ENCODE data around the gene PRKN. TPM values are rescaled to one million over a fixed set of nuclear protein-coding genes. Genes with fewer than 3 reads are reported as not detected.

The PRKN gene
- total RNA-seq, 1 donor from 2014 or later, result 1.3 TPM

- Histone ChIP-seq H3K4me2 (ENCODE audit: low read length) (no peak overlapping the region), H3K36me3 (ENCODE audit: insufficient read depth, low read length) (no peaks in the 10 kb centered on the region), H3K9me3 (ENCODE audit: insufficient read depth, low read depth, low read length) (no peaks in the 10 kb centered on the region), H3K4me3 (ENCODE audit: insufficient read depth, low read depth, low read length) (no peak overlapping the region), H4K20me1 (ENCODE audit: insufficient read depth, low read length) (no peaks in the 10 kb centered on the region), H3K27ac (ENCODE audit: low read depth, low read length) (no peak overlapping the region), H2AFZ (ENCODE audit: low read depth, low read length) (no peak overlapping the region), H3K4me1 (ENCODE audit: insufficient read depth, low read length) (no peaks in the 10 kb centered on the region), H3K27me3 (ENCODE audit: insufficient read depth, low read length) (no peaks in the 10 kb centered on the region), H3K79me2 (ENCODE audit: insufficient read depth, low read length) (no peaks in the 10 kb centered on the region), H3K9ac (ENCODE audit: low read length) (no peak overlapping the region)
- Mint-ChIP-seq H3K36me3 (ENCODE audit: low read depth, unreplicated experiment) (no peaks in the 10 kb centered on the region), H3K9me3 (ENCODE audit: unreplicated experiment) (no peaks in the 10 kb centered on the region), H3K27ac (ENCODE audit: unreplicated experiment) (no peak overlapping the region), H3K4me1 (ENCODE audit: low read depth, unreplicated experiment) (peaks cover 7% of the 10 kb centered on the region), H3K27me3 (ENCODE audit: low read depth, unreplicated experiment) (no peaks in the 10 kb centered on the region), H3K4me3 (ENCODE audit: unreplicated experiment) (no peak overlapping the region)
- no peak for DNase-seq (ENCODE audit: low read depth)
- no peak for FAIRE-seq
- TF ChIP-seq CTCF (IDR thresholded peaks at IDR 0.05; ENCODE audit: insufficient read depth, low read depth, low read length), result no peak
Observed at GRCh38 chr6:162753775-162754174, 26.2 kb upstream of the PRKN start.

- H3K27me3 Mint-ChIP-seq (ENCODE audit: low read depth, unreplicated experiment), result no peaks in the 10 kb centered on the region
- Histone ChIP-seq H4K20me1 (ENCODE audit: insufficient read depth, low read length) (no peaks in the 10 kb centered on the region), H3K9ac (ENCODE audit: low read length) (no peak overlapping the region), H3K9me3 (ENCODE audit: insufficient read depth, low read depth, low read length) (no peaks in the 10 kb centered on the region), H2AFZ (ENCODE audit: low read depth, low read length) (no peak overlapping the region), H3K4me1 (ENCODE audit: insufficient read depth, low read length) (no peaks in the 10 kb centered on the region), H3K79me2 (ENCODE audit: insufficient read depth, low read length) (no peaks in the 10 kb centered on the region), H3K27ac (ENCODE audit: low read depth, low read length) (no peak overlapping the region), H3K4me3 (ENCODE audit: insufficient read depth, low read depth, low read length) (no peak overlapping the region), H3K27me3 (ENCODE audit: insufficient read depth, low read length) (no peaks in the 10 kb centered on the region), H3K4me2 (ENCODE audit: low read length) (peak overlapping the region; percentile 1), H3K36me3 (ENCODE audit: insufficient read depth, low read length) (no peaks in the 10 kb centered on the region)
- FAIRE-seq, result no peak
- DNase-seq (ENCODE audit: low read depth), result no peak
- no peak overlapping the region for H3K27ac Mint-ChIP-seq (ENCODE audit: unreplicated experiment)
- no peaks in the 10 kb centered on the region for H3K36me3 Mint-ChIP-seq (ENCODE audit: low read depth, unreplicated experiment)
- no peaks in the 10 kb centered on the region for H3K9me3 Mint-ChIP-seq (ENCODE audit: unreplicated experiment)
- TF ChIP-seq EZH2 (IDR thresholded peaks at IDR 0.05; ENCODE audit: insufficient read depth, low read length) (no peak), CTCF (IDR thresholded peaks at IDR 0.05; ENCODE audit: insufficient read depth, low read depth, low read length) (no peak)
- H3K4me1 Mint-ChIP-seq (ENCODE audit: low read depth, unreplicated experiment), result peaks cover 7% of the 10 kb centered on the region
- H3K4me3 Mint-ChIP-seq (ENCODE audit: unreplicated experiment), result no peak overlapping the region
Observed at GRCh38 chr6:162751211-162751859, 23.8 kb upstream of the PRKN start.

- DNase-seq (ENCODE audit: low read depth), result peak; percentile 65
- no peaks in the 10 kb centered on the region for H3K36me3 Mint-ChIP-seq (ENCODE audit: low read depth, unreplicated experiment)
- H3K4me1 Mint-ChIP-seq (ENCODE audit: low read depth, unreplicated experiment), result peaks cover 7% of the 10 kb centered on the region
- H3K27me3 ChIP-seq (ENCODE audit: insufficient read depth, low read length), result no peaks in the 10 kb centered on the region
- no peaks in the 10 kb centered on the region for H4K20me1 ChIP-seq (ENCODE audit: insufficient read depth, low read length)
- no peak overlapping the region for H3K27ac Mint-ChIP-seq (ENCODE audit: unreplicated experiment)
- no peaks in the 10 kb centered on the region for H3K36me3 ChIP-seq (ENCODE audit: insufficient read depth, low read length)
- no peaks in the 10 kb centered on the region for H3K4me1 ChIP-seq (ENCODE audit: insufficient read depth, low read length)
- TF ChIP-seq EZH2 (IDR thresholded peaks at IDR 0.05; ENCODE audit: insufficient read depth, low read length) (no peak), CTCF (IDR thresholded peaks at IDR 0.05; ENCODE audit: insufficient read depth, low read depth, low read length) (peak; percentile 32)
- H3K79me2 ChIP-seq (ENCODE audit: insufficient read depth, low read length), result no peaks in the 10 kb centered on the region
- H3K4me3 ChIP-seq (ENCODE audit: insufficient read depth, low read depth, low read length), result no peak overlapping the region
- H3K9me3 Mint-ChIP-seq (ENCODE audit: unreplicated experiment), result no peaks in the 10 kb centered on the region
- peak overlapping the region; percentile 1 for H3K27ac ChIP-seq (ENCODE audit: low read depth, low read length)
- FAIRE-seq, result no peak
- H2AFZ ChIP-seq (ENCODE audit: low read depth, low read length), result no peak overlapping the region
- H3K9me3 ChIP-seq (ENCODE audit: insufficient read depth, low read depth, low read length), result no peaks in the 10 kb centered on the region
- H3K4me2 ChIP-seq (ENCODE audit: low read length), result peak overlapping the region; percentile 1
- H3K9ac ChIP-seq (ENCODE audit: low read length), result no peak overlapping the region
- H3K27me3 Mint-ChIP-seq (ENCODE audit: low read depth, unreplicated experiment), result no peaks in the 10 kb centered on the region
- H3K4me3 Mint-ChIP-seq (ENCODE audit: unreplicated experiment), result no peak overlapping the region
Observed at GRCh38 chr6:162750776-162751175, 23.2 kb upstream of the PRKN start.
